Heart left ventricle (tissue), 16 donors: Measurements from ENCODE around the gene SPTAN1. TPM values are rescaled to one million over a fixed set of nuclear protein-coding genes. Genes with fewer than 3 reads are reported as not detected.
A peak's percentile ranks its signal among the peaks of the same experiment; 100 is the strongest.

Experiments used
- ATAC-seq, 4 donors: fragments of 200-7000 bp; cut with Tn5 transposase; one replicate each; pipeline ENCODE4 v1.9.1; 2020 to 2022; ENCODE audit warnings: moderate library complexity in 4 of 4, mild to moderate bottlenecking in 3 of 4, moderate number of reproducible peaks in 1 of 4
- DNase-seq, 5 donors: peaks; one replicate each; pipeline ENCODE4 v3.0.0-alpha.2; 2020
- H3K27ac ChIP-seq, 12 donors: fragments of 200-600 bp; sonication (generic) in 4 of 12; one replicate each; pipeline versions ENCODE4 v1.5.0 to v1.8.0; 2016 to 2022; ENCODE audit warnings: mild to moderate bottlenecking in 2 of 12
- H3K27me3 ChIP-seq, 9 donors: fragments of 200-600 bp; sonication (generic) in 2 of 9; one replicate each; pipeline versions ENCODE4 v1.5.1 to v1.8.0; 2016 to 2022; ENCODE audit warnings: mild to moderate bottlenecking in 3 of 9
- H3K36me3 ChIP-seq, 9 donors: fragments of 200-600 bp; sonication (generic) in 2 of 9; one replicate each; pipeline versions ENCODE4 v1.5.0 to v1.8.0; 2018 to 2022; ENCODE audit warnings: mild to moderate bottlenecking in 2 of 9
- H3K4me1 ChIP-seq, 12 donors: fragments of 200-600 bp; sonication (generic) in 4 of 12; one replicate each; pipeline versions ENCODE4 v1.5.0 to v1.8.0; 2016 to 2022; ENCODE audit warnings: mild to moderate bottlenecking in 3 of 12
- H3K4me3 ChIP-seq, 12 donors: fragments of 200-600 bp; sonication (generic) in 4 of 12; one replicate each; pipeline versions ENCODE4 v1.5.0 to v1.8.0; 2017 to 2022; ENCODE audit warnings: mild to moderate bottlenecking in 9 of 12, moderate library complexity in 4 of 12
- H3K9me3 ChIP-seq, 12 donors: fragments of 200-600 bp; sonication (generic) in 4 of 12; one replicate each; pipeline versions ENCODE4 v1.5.0 to v1.8.0; 2016 to 2022; ENCODE audit warnings: mild to moderate bottlenecking in 1 of 12
- CTCF ChIP-seq, 12 donors: fragments of 200-600 bp; sonication (generic) in 4 of 12; IDR thresholded peaks; one replicate each; pipeline versions ENCODE4 v1.5.0 to v1.8.0; 2018 to 2022; ENCODE audit warnings: antibody characterized with exemption in 12 of 12, mild to moderate bottlenecking in 5 of 12
- POLR2A ChIP-seq, 2 donors: fragments of 450-650 bp; IDR thresholded peaks; one replicate each; pipeline ENCODE4 v1.6.1; 2017; ENCODE audit warnings: antibody characterized with exemption in 2 of 2, mild to moderate bottlenecking in 2 of 2, moderate library complexity in 2 of 2
- WGBS, 4 donors: extraction: QIAGEN DNeasy Blood & Tissue Kit in 2 of 4; methylation state at CpG; one replicate each; pipeline versions ENCODE4 v1.1.5 to v1.1.7; 2013 to 2018; 5-methylcytosine and 5-hydroxymethylcytosine counted together
- intact Hi-C, 10 donors: fragments of 100-400 bp; cut with DNase I; formaldehyde crosslinking; loops; one replicate each; pipeline versions ENCODE4 v1.11.1 to v1.14.2; 2022
- polyA plus RNA-seq, 2 donors: library from polyadenylated mRNA; stranded (reverse); fragments of 200-250 nt; gene quantifications; one replicate each; pipeline ENCODE4 v1.2.3, GENCODE V29; 2013
- total RNA-seq, 9 donors: library from RNA; depleted of rRNA in 2 of 9; stranded (reverse); fragments of >200 nt in 2 of 9; fragmentation: NEBNext Ultra II Directional in 3 of 9; extraction: Animal tissue kit (Norgen Biotek cat#: 25700) in 3 of 9; gene quantifications; one replicate each; pipeline versions ENCODE4 v1.1.0 to v1.2.4, GENCODE V29; 2016 to 2023
- donor health status: ischemic (EF 13 %, LVEDD 7.1; RV severe dilation, severe dysfunction).
- donor health status: healthy with polysubstance abuse.
- donor health status: DM: no; HTN: yes; CAD: no.
- donor health status: DM: no; HTN: no; CAD: no.
- donor health status: ischemic (EF 25% LVEDD 6.9; RV normal size, moderate dysfunction).
- donor health status: ischemic (EF 25% LVEDD 5.7; RV mildly dilated, moderate dysfunction).
- donor health status: healthy.
- donor health status: DM: yes; HTN: yes; CAD: no.
- donor health status: ischemic (EF 35%, LVEDD 5.7; RV mildly dilated, moderate dysfunction).
- donor health status: nonischemic (EF 11% LVEDD 7.7; RV severe dilation, severe dysfunction).
- donor health status: DM: yes; HTN: yes; CAD: no.
- donor health status: PGD.
- donor health status: ischemic (EF 29% LVEDD 5.4; RV normal size, mild dysfunction).
- donor health status: nonischemic (EF 23%, LVEDD 6.1; RV moderate dilation, normal function).

SPTAN1 gene
- total and polyA plus RNA-seq, 11 donors, result 104 to 472 (median 273) TPM

- peaks cover 0 to 35% (median 20%) of the 10 kb centered on the region in 12 donors for H3K4me1 ChIP-seq
- TF ChIP-seq CTCF (IDR thresholded peaks at IDR 0.05), result no peak
- no peak for TF ChIP-seq POLR2A (IDR thresholded peaks at IDR 0.05)
- peaks cover 2 to 39% (median 28%) of the 10 kb centered on the region in 9 donors for H3K36me3 ChIP-seq
- DNase-seq (peak in 2 of 5 donors; percentile 36 to 52), ATAC-seq (no peak)
- H3K9me3 ChIP-seq, result no peaks in the 10 kb centered on the region
- H3K27ac ChIP-seq, result peak overlapping the region in 11 of 12 donors; percentile 20 to 100 (median 93)
- 61 to 84% (median 80%) methylated on average over 2 to 20 of the region's 20 CpGs for WGBS, 4 donors
- intact Hi-C loops, result loop anchor here in 4 of 10 donors (5.0 to 10.0 kb wide), 4 partner anchors 48 to 342 kb away; partner anchors contain the start of gene SET (in 4 of the 4)
- no peak overlapping the region for H3K4me3 ChIP-seq
- H3K27me3 ChIP-seq, result no peaks in the 10 kb centered on the region
Measured at GRCh38 chr9:128636556-128637530, 84.5 kb downstream of the SPTAN1 start.

DNA sequence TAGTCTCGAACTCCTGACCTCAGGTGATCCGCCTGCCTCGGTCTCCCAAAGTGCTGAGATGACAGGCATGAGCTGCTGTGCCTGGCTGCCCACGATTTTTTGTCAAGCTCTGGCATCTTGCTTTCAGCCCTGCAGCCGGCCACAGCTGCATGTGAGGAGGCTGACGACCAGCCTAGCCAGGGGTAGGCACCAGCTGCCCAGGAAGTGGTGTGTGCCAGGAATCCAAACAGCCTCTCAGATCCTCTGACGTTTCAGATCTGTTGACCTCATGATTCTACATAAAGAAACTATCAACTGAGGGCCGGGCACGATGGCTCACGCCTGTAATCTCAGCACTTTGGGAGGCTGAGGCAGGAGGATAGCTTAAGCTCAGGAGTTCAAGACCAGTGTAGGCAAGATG, 85.3 kb downstream of the SPTAN1 start:
- peaks cover 0 to 31% (median 20%) of the 10 kb centered on the region in 9 donors for H3K36me3 ChIP-seq
- no peak for TF ChIP-seq POLR2A (IDR thresholded peaks at IDR 0.05)
- TF ChIP-seq CTCF (IDR thresholded peaks at IDR 0.05), result no peak
- 55 to 65% (median 62%) methylated on average over 10 of the region's 10 CpGs for WGBS, 4 donors
- DNase-seq (peak in 2 of 5 donors; percentile 21 to 50), ATAC-seq (no peak)
- no peak overlapping the region for H3K27ac ChIP-seq
- H3K9me3 ChIP-seq, result no peaks in the 10 kb centered on the region
- peaks cover 0 to 35% (median 20%) of the 10 kb centered on the region in 12 donors for H3K4me1 ChIP-seq
- H3K4me3 ChIP-seq, result no peak overlapping the region
- H3K27me3 ChIP-seq, result no peaks in the 10 kb centered on the region
- intact Hi-C loops, result loop anchor here in 4 of 10 donors (5.0 to 10.0 kb wide), 4 partner anchors 47 to 343 kb away; partner anchors contain the start of gene SET (in 4 of the 4)

GRCh38 chr9:128638580-128638979, 86.2 kb downstream of the SPTAN1 start:
- no peak overlapping the region for H3K27ac ChIP-seq
- H3K9me3 ChIP-seq, result no peaks in the 10 kb centered on the region
- peaks cover 0 to 31% (median 20%) of the 10 kb centered on the region in 12 donors for H3K4me1 ChIP-seq
- no peaks in the 10 kb centered on the region for H3K27me3 ChIP-seq
- WGBS, 4 donors, result 92 to 98% (median 95%) methylated on average over 4 of the region's 4 CpGs
- no peak for TF ChIP-seq POLR2A (IDR thresholded peaks at IDR 0.05)
- no peak for TF ChIP-seq CTCF (IDR thresholded peaks at IDR 0.05)
- ATAC-seq (no peak), DNase-seq (peak in 1 of 5 donors; percentile 26)
- H3K4me3 ChIP-seq, result no peak overlapping the region
- H3K36me3 ChIP-seq, result peaks cover 0 to 21% (median 10%) of the 10 kb centered on the region in 9 donors
- intact Hi-C loops, result loop anchor here in 4 of 10 donors (5.0 to 10.0 kb wide), 4 partner anchors 46 to 344 kb away; partner anchors contain the start of gene SET (in 4 of the 4)

DNA sequence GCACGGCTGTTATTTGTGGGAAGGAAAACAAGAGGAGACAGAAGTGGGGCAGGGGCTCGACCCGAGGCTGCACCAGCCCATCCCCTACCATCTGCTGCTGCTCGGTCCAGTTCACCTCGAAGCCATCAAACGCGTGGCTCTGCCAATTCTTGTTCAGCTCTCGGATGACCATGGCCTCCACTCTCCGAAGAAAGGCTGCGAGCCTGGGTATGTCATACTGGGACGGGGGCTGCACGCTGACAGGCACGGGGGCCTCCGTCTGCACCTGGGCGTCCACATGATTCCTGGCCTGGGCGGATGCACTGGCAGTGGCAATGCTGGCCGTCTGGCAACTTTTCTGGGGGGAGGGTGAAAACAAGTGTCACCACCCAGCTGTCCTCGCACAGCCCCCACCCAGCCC, 88.2 kb downstream of the SPTAN1 start:
- Histone ChIP-seq H3K9me3 (no peaks in the 10 kb centered on the region), H3K36me3 (peaks cover 0 to 12% (median 0%) of the 10 kb centered on the region in 9 donors), H3K27me3 (no peaks in the 10 kb centered on the region), H3K4me3 (no peak overlapping the region), H3K4me1 (peaks cover 0 to 11% (median 7%) of the 10 kb centered on the region in 12 donors), H3K27ac (no peak overlapping the region)
- TF ChIP-seq CTCF (IDR thresholded peaks at IDR 0.05), result no peak
- no peak for ATAC-seq
- peak in 1 of 5 donors; percentile 7 for DNase-seq
- 92 to 96% (median 96%) methylated on average over 11 to 18 of the region's 18 CpGs for WGBS, 4 donors
- intact Hi-C loops, result no loop called here
